Fibroblast of the aortic adventitia (primary cell): Measurements from ENCODE around the gene TNPO2. TPM values are rescaled to one million over a fixed set of nuclear protein-coding genes. Genes with fewer than 3 reads are reported as not detected.

Source experiments
- DNase-seq: peaks from one replicate; pipeline ENCODE4 v3.0.0-alpha.2; 2010; ENCODE audit warnings: low read depth
- H3K4me3 ChIP-seq: 2 replicates; pipeline ENCODE4 v1.5.1; 2011; ENCODE audit warnings: low read depth, mild to moderate bottlenecking, control low read depth, low read length, moderate library complexity
- total RNA-seq: library from RNA; depleted of rRNA; stranded (reverse); fragments of >200 nt; gene quantifications from 2 replicates; pipeline ENCODE4 v1.2.3, GENCODE V29; 2012; ENCODE audit warnings: low replicate concordance
- TF ChIP-seq, protein P1 (sequence below): IDR thresholded peaks from 2 replicates; pipeline ENCODE4 v1.5.1; 2011; ENCODE audit warnings: mild to moderate bottlenecking, low read length, control low read depth, inconsistent platforms; ENCODE audit not compliant: insufficient read depth

Gene TNPO2
- total RNA-seq, 1 donor: 57.3 TPM

- TF ChIP-seq, protein P1, sequence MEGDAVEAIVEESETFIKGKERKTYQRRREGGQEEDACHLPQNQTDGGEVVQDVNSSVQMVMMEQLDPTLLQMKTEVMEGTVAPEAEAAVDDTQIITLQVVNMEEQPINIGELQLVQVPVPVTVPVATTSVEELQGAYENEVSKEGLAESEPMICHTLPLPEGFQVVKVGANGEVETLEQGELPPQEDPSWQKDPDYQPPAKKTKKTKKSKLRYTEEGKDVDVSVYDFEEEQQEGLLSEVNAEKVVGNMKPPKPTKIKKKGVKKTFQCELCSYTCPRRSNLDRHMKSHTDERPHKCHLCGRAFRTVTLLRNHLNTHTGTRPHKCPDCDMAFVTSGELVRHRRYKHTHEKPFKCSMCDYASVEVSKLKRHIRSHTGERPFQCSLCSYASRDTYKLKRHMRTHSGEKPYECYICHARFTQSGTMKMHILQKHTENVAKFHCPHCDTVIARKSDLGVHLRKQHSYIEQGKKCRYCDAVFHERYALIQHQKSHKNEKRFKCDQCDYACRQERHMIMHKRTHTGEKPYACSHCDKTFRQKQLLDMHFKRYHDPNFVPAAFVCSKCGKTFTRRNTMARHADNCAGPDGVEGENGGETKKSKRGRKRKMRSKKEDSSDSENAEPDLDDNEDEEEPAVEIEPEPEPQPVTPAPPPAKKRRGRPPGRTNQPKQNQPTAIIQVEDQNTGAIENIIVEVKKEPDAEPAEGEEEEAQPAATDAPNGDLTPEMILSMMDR: no peak
- H3K4me3 ChIP-seq: no peak overlapping the region
These were observed 30.9 kb upstream of the TNPO2 start for GRCh38 chr19:12754465-12755196.

DNA sequence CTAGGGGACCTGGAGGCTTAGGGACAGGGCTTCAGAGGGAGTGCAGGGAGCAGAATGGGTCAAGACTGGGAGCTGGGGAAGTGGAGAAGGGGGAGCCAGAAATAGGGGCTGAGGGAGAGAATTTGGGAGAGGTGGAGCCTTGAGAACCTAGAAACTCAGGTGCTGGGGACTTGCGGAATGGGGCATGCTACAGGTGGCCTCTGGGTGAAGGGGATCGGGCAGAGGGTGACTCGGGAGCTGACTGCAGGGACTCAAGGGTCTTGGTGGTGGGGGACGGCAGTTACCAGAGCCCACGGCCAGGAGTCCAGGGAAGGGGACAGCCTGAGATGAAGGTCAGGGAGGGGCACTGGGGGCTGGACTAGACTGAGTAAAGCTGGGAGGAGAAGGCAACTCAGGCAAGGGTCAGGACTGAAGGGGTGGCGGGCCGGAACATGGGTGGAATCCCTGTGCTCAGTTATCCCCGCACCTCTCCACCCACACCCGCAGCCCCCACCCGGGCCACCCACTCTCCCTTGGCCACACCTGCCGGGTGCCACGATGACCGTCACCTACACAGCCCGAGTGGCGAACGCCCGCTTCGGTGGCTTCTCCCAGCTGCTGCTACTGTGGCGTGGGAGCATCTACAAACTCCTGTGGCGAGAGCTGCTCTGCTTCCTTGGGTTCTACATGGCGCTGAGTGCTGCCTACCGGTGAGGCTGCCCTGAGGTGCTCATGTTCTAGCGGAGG, 28.5 kb upstream of the TNPO2 start:
- no peak for DNase-seq
- no peak overlapping the region for H3K4me3 ChIP-seq
- TF ChIP-seq, protein P1: no peak

More at GRCh38 chr19:12754465-12755196, 30.9 kb upstream of the TNPO2 start:
- no peak for DNase-seq

GRCh38 chr19:12751635-12752034, 27.9 kb upstream of the TNPO2 start, which contains the start of gene BEST2:
TSS of gene BEST2 (plus strand) at chr19:12751791. CDS start at chr19:12752593, 802 bp downstream.
- TF ChIP-seq, protein P1: no peak
- no peak within 1 kb of the TSS for H3K4me3 ChIP-seq

GRCh38 chr19:12750851-12751250, 27.1 kb upstream of the TNPO2 start:
- DNase-seq: no peak
- no peak overlapping the region for H3K4me3 ChIP-seq
- TF ChIP-seq, protein P1: no peak

More at GRCh38 chr19:12751635-12752034, 27.9 kb upstream of the TNPO2 start, which contains the start of gene BEST2:
- no peak for DNase-seq

GRCh38 chr19:12749938-12750521, 26.3 kb upstream of the TNPO2 start:
- no peak for DNase-seq
- no peak overlapping the region for H3K4me3 ChIP-seq
- TF ChIP-seq, protein P1: no peak

- DNase-seq: no peak
- H3K4me3 ChIP-seq: no peak overlapping the region
- TF ChIP-seq, protein P1: no peak
These were observed 24.8 kb upstream of the TNPO2 start for GRCh38 chr19:12748489-12748888.
